IgD-negative memory B cell (primary cell): Measurements from ENCODE around the gene MCAM. TPM values are rescaled to one million over a fixed set of nuclear protein-coding genes. Genes with fewer than 3 reads are reported as not detected.

Experiments used
- H3K27ac Mint-ChIP-seq, 3 donors: one replicate each; pipeline ENCODE4 v1.8.0; 2020 to 2022; ENCODE audit warnings: mild to moderate bottlenecking in 3 of 3, mixed read lengths in 3 of 3, moderate library complexity in 1 of 3
- H3K27me3 Mint-ChIP-seq: one replicate; pipeline ENCODE4 v1.8.0; 2021; ENCODE audit warnings: mixed read lengths
- H3K36me3 Mint-ChIP-seq: one replicate; pipeline ENCODE4 v1.8.0; 2020; ENCODE audit warnings: mild to moderate bottlenecking, mixed read lengths
- H3K4me1 Mint-ChIP-seq, 3 donors: one replicate each; pipeline ENCODE4 v1.8.0; 2020 to 2022; ENCODE audit warnings: mixed read lengths in 3 of 3, mild to moderate bottlenecking in 1 of 3
- H3K4me3 Mint-ChIP-seq, 4 donors: one replicate each; pipeline ENCODE4 v1.8.0; 2020 to 2022; ENCODE audit warnings: mild to moderate bottlenecking in 4 of 4, mixed read lengths in 4 of 4, moderate library complexity in 3 of 4
- H3K9me3 Mint-ChIP-seq, 3 donors: one replicate each; pipeline ENCODE4 v1.8.0; 2020 to 2021; ENCODE audit warnings: mixed read lengths in 3 of 3, mild to moderate bottlenecking in 1 of 3
- polyA plus RNA-seq: library from polyadenylated mRNA; unstranded; fragments of 300-500 nt; fragmentation: Illumina TruSeq; gene quantifications from one replicate; pipeline ENCODE4 v1.2.3, GENCODE V29; 2021

The MCAM gene, protein sequence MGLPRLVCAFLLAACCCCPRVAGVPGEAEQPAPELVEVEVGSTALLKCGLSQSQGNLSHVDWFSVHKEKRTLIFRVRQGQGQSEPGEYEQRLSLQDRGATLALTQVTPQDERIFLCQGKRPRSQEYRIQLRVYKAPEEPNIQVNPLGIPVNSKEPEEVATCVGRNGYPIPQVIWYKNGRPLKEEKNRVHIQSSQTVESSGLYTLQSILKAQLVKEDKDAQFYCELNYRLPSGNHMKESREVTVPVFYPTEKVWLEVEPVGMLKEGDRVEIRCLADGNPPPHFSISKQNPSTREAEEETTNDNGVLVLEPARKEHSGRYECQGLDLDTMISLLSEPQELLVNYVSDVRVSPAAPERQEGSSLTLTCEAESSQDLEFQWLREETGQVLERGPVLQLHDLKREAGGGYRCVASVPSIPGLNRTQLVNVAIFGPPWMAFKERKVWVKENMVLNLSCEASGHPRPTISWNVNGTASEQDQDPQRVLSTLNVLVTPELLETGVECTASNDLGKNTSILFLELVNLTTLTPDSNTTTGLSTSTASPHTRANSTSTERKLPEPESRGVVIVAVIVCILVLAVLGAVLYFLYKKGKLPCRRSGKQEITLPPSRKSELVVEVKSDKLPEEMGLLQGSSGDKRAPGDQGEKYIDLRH
- polyA plus RNA-seq, result 1.3 TPM

DNA sequence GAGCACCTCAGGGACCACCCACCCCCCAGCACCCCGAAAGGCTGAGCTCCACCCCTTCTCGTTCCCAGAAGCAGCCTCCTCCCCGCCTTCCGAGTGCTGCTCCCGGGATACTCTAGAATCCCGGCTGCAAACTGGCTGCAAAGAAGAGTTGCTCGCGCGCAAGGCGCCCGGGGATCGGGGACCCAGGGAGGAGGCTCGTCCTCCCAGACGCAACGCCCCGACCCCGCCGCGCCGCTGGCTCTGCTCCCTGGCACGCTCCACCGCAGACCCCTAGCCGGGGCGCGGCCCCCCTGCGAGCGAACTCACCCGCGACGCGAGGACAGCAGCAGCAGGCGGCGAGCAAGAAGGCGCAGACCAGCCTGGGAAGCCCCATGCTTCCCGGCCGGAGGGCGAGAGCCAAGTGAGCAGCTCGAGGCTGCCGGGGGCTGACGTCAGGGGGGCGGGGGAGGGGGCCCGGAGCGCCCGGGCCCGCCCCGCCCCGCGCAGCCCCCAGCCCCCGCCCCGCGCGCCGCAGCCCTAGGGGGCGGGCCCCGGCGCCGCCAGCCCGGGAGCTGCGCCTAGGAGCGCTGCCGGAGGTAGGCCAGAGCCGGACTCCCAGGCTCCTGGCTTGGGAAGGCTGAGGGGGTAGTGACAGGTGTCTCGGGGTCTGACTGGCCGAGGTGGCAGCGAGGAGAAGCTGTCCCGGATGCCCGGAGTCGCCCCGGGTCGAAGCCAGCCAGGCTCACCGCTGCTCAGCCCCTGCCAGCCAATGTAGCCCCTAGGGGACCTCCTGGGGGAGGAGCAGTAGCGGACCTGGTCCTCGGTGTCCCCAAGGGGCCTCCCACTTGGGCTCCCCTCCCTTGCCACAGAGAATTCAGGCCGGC is at the start of gene MCAM:
Gene MCAM, minus strand, starts transcription at position 402 of the 863 bp plus-strand sequence. Its CDS starts 29 bp downstream, at position 373.
- H3K36me3 Mint-ChIP-seq, result no peaks in the 10 kb centered on the region
- H3K9me3 Mint-ChIP-seq, result no peaks in the 10 kb centered on the region
- H3K27ac Mint-ChIP-seq, result no peak within 1 kb of the TSS
- H3K27me3 Mint-ChIP-seq, result peaks cover 31% of the 10 kb centered on the region
- H3K4me1 Mint-ChIP-seq, result peaks cover 6 to 18% (median 17%) of the 10 kb centered on the region in 3 donors
- peak within 1 kb of the TSS; percentile 77 to 93 (median 82) for H3K4me3 Mint-ChIP-seq

DNA sequence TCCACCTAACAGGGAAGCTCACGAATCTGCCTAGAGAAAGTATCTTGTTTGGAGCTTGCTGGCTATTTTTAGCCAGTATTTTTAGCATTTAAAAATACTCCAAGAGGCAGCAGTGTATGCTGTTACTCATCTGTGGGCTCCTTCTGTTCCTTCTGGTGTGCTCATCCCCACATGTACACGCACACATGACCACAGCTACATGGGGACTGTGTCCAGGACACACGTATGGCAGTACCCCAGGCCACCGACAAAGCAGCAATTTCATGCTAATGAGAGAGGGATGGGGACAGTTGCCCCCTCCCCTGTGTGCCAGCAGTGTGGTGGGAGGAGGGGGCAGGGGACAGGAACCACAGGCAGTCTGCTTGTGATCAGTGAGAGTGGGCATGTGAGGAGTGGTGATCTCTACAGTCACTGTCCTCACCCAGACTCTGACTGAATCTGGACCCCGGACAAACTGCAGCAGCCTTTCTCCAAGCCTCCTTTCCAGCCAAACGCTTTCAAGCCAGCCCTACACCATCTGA is 48.2 kb upstream of the MCAM start:
- peak overlapping the region in 1 of 3 donors; percentile 40 for H3K27ac Mint-ChIP-seq
- H3K9me3 Mint-ChIP-seq, result peaks cover 0 to 4% (median 0%) of the 10 kb centered on the region in 3 donors
- H3K4me1 Mint-ChIP-seq, result peaks cover 3 to 18% (median 5%) of the 10 kb centered on the region in 3 donors
- H3K36me3 Mint-ChIP-seq, result no peaks in the 10 kb centered on the region
- H3K4me3 Mint-ChIP-seq, result peak overlapping the region in 2 of 4 donors; percentile 88
- peaks cover 55% of the 10 kb centered on the region for H3K27me3 Mint-ChIP-seq

DNA sequence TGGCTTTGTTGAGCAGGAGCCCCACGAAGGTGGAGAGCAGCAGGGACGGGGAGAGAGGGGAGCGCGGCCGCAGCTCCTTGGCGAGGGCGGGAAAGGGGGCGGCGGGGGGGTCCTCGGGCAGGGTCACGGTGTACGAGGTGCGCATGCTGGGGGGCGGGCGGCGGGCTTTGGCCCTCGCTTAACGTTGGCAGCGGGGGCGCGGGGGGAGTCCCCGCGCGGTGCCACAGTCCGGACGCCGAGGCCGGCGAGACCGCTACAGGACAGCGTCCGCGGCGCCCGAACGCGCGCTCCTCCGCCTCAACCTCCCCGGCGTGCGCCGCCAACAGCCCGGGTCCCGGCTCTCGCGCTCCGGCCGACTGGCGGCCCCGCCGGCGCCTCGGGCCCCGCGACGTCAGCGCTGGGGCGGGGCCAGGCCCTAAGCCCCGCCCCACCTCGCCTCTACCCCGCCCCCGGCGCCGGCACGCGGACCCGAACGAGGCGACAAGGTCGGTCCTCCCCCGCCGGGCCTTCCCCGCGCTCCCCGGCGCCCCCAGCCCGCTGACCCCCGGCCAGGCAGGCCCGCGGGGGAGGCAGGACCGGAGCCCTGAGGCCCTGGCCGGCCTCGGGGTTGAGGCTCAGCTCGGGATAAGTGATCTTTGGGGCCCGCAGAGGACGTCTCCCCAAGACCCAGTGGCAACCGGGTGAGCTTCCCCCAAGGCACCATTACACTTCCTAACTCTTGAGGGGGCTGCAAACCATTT is 47.1 kb upstream of the MCAM start:
- Mint-ChIP-seq H3K27me3 (peaks cover 44% of the 10 kb centered on the region), H3K27ac (no peak overlapping the region), H3K9me3 (peaks cover 0 to 4% (median 0%) of the 10 kb centered on the region in 3 donors), H3K36me3 (no peaks in the 10 kb centered on the region), H3K4me3 (peak overlapping the region in 3 of 4 donors; percentile 15 to 88 (median 88)), H3K4me1 (peaks cover 4 to 18% (median 5%) of the 10 kb centered on the region in 3 donors)

DNA sequence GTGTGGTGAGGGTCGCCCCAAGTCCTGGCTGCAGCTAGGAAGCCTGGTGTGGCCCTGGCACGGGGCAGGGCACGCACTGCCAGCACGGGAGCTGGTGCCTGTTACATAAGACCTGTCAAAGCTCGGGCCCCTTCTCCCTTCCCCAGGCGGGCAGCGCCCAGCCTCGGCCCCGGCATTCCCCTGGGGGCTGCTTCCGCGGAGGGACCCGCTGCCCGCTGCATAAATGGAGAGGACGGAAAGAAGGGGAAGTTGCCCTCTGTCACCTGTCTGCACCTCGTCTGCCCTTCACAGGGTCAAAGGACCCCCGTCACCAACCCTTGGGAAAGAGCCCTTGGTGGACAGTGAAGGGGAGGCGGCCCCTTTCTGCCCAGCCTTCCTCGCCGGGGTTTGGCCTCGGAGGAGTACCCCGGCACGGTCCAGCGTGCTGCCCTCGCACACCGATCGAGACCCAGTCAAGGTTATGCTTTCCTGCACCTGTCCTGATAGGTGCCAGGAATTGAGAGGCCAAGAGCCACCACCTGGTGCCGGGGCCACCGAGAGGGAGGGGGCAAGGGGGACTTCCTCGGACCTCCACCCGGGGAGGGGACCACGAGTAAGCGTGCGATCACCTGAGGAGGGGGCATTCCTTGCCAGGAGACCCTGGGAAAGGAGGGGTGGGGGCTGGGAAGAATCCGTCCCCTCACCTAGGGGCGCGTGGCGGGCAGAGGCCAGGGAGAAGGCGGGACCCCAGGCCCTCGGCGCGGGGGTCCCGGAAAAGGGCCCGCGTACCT is 46.3 kb upstream of the MCAM start:
- H3K27ac Mint-ChIP-seq, result no peak overlapping the region
- peaks cover 0 to 4% (median 0%) of the 10 kb centered on the region in 3 donors for H3K9me3 Mint-ChIP-seq
- peaks cover 47% of the 10 kb centered on the region for H3K27me3 Mint-ChIP-seq

DNA sequence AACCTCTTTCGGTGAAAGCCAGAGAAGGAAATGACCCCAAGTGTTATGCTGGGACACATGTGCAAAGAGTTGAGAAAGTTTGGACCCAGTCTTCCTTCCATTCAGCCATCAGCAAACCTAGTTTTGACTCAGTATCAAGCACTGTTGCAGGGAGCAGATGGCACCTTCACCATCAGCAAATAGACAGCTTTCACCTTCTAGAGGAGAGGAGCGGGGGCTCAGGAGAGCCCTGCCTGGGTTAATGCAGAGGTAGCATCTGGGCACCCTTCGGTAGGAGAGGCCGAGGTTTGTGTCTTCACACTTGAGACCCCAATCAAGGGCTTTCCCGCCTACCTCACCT is 45.8 kb upstream of the MCAM start:
- Mint-ChIP-seq H3K4me1 (peaks cover 4 to 18% (median 5%) of the 10 kb centered on the region in 3 donors), H3K9me3 (peaks cover 0 to 4% (median 0%) of the 10 kb centered on the region in 3 donors), H3K4me3 (peak overlapping the region in 3 of 4 donors; percentile 4 to 65 (median 30)), H3K36me3 (no peaks in the 10 kb centered on the region), H3K27me3 (peaks cover 46% of the 10 kb centered on the region), H3K27ac (no peak overlapping the region)

More for the DNA sequence above, 46.3 kb upstream of the MCAM start:
- Mint-ChIP-seq H3K4me1 (peaks cover 4 to 18% (median 5%) of the 10 kb centered on the region in 3 donors), H3K36me3 (no peaks in the 10 kb centered on the region), H3K4me3 (peak overlapping the region in 3 of 4 donors; percentile 3 to 88 (median 65))

DNA sequence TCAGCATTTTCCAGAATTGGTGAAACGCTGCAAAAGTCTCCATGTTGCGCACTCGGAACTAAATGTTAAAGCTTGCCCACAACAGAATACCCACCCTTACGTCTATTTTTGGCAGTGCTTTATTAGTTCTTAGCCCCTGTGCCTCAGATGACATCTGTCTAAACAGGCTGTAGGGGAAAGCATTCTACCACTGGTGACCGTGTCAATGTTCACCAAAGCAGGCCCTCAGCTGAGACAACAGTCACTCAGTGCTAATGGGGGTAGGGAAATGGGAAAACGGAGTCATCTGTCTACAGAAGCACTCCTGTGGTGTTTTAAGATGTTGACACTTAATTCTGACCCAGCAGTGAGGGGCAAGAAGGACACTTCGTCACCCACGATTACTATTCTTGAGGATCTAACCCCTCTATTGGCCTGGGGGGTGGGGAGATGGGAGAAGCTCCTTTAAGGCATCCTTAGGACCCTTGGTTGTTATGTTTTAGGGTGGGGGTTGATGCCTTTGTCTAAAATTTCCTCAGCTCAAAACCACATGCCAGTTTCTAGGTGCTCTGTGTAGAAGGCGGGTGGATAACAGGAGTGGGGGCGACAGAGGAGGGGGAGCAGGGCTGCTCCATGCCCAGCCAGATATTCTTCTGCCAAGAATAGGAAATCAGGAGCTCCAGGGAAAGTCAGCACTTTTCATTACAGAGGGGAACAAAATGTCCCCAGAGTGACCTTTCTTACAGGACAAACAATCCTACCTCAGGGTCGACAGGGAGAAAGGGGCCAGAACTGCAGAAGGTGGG is 45.2 kb upstream of the MCAM start:
- no peak overlapping the region for H3K27ac Mint-ChIP-seq
- peaks cover 6 to 18% (median 8%) of the 10 kb centered on the region in 3 donors for H3K4me1 Mint-ChIP-seq
- H3K36me3 Mint-ChIP-seq, result no peaks in the 10 kb centered on the region
- H3K27me3 Mint-ChIP-seq, result peaks cover 43% of the 10 kb centered on the region
- H3K4me3 Mint-ChIP-seq, result peak overlapping the region in 2 of 4 donors; percentile 4 to 21
- H3K9me3 Mint-ChIP-seq, result peaks cover 0 to 4% (median 0%) of the 10 kb centered on the region in 3 donors

DNA sequence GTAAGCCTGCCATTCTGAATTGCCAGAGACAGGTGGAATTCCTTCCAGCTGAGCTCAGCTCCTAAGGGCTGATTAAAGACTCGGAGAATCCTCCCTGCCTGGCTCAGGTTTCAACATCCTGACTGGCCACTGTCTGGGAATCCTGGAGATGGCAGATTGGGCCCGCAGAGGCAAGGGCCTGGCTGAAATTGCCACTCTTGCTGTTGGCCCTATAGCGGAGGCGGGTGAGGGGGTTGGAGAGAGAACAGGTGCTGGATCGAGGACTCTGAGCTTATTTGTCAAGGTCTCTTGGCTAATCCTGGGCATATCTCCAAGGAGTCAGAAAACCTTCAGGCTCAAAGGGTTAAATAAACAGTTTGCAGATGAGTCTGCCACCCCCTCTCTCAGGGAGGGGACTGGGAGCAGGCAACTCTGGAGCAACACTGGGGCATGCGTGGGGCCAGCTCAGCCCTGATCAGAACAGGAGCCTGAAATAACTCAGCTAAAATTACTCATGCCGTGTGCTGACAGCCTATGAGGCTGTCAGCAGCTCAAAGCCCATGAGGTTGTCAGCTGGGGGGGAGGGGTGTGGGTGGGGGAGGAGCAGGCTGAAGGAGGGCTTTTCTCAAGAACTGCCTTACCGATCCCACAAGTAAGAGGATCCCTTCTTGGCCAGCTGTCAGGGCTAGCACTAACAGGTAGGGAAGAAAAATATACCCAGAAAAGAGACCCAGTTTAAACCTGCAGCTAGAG is 44.3 kb upstream of the MCAM start:
- Mint-ChIP-seq H3K27me3 (peaks cover 37% of the 10 kb centered on the region), H3K4me3 (no peak overlapping the region), H3K27ac (no peak overlapping the region), H3K9me3 (peaks cover 0 to 3% (median 0%) of the 10 kb centered on the region in 3 donors), H3K4me1 (peaks cover 7 to 16% (median 10%) of the 10 kb centered on the region in 3 donors), H3K36me3 (no peaks in the 10 kb centered on the region)

DNA sequence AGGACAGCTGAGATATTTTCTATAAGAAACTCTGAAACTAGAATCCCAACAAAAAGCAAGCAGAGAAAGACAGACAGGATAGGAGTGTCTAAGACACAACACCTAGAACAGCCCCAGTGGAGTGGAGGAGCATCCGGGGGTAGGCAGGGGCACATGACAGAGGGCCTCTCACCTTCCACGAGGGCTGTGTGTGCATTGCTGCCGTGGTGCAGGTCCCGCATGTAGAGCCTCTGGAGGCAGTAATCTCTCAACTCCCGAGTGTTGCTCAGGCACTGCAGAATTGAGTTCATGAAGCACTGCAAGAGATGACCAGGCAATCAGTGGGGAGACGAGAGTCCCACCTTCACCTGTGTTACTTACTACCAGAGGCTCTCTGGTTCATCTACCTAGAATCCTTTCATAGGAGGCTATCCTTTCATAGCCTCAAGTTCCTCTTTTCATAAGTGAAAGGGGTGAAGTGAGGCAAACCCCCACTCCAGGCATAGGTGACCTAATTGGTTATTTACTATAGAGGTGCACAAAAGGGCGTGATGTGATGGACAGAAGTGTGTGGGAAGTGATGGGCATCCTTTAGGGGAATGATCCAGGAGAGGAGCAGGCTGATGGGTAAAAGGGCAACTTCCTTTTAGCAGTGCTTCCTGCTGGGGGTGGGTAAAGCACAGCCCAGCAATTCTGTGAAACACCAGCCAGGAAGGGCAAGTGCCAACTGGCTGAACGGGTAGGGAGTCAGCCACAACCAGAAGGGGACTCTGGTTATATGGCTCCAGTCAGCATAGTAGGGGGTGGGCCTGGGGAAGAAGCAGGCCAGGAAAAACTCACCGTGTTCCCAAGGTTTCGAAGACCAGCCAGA is 42.7 kb upstream of the MCAM start:
- Mint-ChIP-seq H3K27ac (no peak overlapping the region), H3K4me1 (peaks cover 7 to 12% (median 10%) of the 10 kb centered on the region in 3 donors), H3K27me3 (peaks cover 32% of the 10 kb centered on the region), H3K36me3 (no peaks in the 10 kb centered on the region), H3K4me3 (no peak overlapping the region), H3K9me3 (peaks cover 0 to 3% (median 0%) of the 10 kb centered on the region in 3 donors)

DNA sequence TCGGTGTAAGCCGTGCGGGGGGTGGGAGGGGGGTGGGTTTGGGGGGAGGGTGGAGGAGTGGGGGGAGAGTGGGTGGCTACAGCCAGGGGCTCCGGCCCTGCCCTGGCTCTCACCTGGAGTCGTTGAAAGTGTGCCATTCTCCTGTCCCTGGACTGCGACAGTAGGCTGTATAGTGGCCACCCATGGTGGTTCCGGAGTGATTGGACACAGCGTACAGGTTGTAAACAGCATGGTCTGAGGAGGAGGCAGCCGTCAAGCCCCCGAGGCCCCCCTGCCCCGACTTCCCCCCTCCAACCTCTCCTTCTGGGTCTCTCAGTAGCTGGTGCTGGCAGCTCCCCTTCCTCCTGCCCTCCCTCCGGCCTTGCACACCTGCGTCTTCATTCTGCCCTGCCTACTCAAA is 40.1 kb upstream of the MCAM start:
- no peaks in the 10 kb centered on the region for H3K9me3 Mint-ChIP-seq
- H3K27me3 Mint-ChIP-seq, result peaks cover 31% of the 10 kb centered on the region
- H3K36me3 Mint-ChIP-seq, result no peaks in the 10 kb centered on the region
- peaks cover 2 to 5% (median 4%) of the 10 kb centered on the region in 3 donors for H3K4me1 Mint-ChIP-seq
- peak overlapping the region; percentile 50 to 79 (median 56) for H3K4me3 Mint-ChIP-seq
- peak overlapping the region in 1 of 3 donors; percentile 31 for H3K27ac Mint-ChIP-seq

DNA sequence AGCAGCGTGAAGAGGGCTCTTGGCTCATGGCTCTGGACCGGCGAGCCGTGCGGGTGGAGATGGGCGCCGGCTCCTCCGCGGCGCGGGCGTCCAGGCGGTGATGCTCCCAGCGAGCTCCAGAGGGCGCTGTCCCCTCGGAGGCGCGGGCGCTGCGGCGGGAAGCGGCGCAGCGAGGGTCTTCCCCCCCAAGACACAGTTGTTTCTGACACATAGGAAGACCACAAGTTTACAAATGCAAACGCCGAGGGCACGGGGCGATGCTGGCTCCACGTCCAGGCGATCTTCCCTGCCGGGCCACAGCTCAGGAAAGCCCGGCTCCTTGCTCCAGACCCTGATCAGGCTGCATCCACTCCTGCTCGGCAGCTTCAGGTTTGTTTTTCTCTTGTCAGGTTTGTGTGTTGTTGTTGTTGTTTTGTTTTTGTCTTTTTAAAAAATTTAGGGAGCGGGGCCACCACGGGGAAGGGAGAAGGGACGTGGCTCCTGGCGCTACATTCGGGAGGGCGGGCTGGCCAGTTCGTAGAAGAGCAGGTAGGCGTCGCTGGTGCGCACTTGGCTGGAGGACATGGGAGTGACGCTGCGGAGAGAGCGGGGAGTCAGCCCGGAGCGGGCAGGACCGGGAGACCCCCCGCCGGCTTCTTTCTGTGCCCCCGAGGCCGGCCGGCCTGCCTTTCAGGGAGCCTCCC is 39.6 kb upstream of the MCAM start:
- H3K27ac Mint-ChIP-seq, result no peak overlapping the region
- no peaks in the 10 kb centered on the region for H3K36me3 Mint-ChIP-seq
- H3K4me1 Mint-ChIP-seq, result peaks cover 0 to 5% (median 4%) of the 10 kb centered on the region in 3 donors
- peaks cover 29% of the 10 kb centered on the region for H3K27me3 Mint-ChIP-seq
- peak overlapping the region; percentile 79 to 98 (median 87) for H3K4me3 Mint-ChIP-seq
- no peaks in the 10 kb centered on the region for H3K9me3 Mint-ChIP-seq
